Loucy (cell line): ENCODE data around the gene DNAJC1.

Source experiments
- H2AFZ ChIP-seq: fragments of 200-600 bp; sonication (generic); 2 replicates; pipeline ENCODE4 v1.6.0; 2016; ENCODE audit warnings: antibody characterized with exemption, mild to moderate bottlenecking, low read length, moderate library complexity
- H3F3A ChIP-seq: fragments of 200-600 bp; 2 replicates; pipeline ENCODE4 v1.6.0; 2016; ENCODE audit warnings: antibody characterized with exemption, low read depth, mild to moderate bottlenecking
- H3K27me3 ChIP-seq: fragments of 200-600 bp; sonication (generic); 2 replicates; pipeline ENCODE4 v1.6.1; 2014; ENCODE audit warnings: low read length, mild to moderate bottlenecking; ENCODE audit not compliant: insufficient read depth, poor library complexity, severe bottlenecking
- H3K36me3 ChIP-seq: fragments of 200-600 bp; sonication (generic); 2 replicates; pipeline ENCODE4 v1.6.1; 2016; ENCODE audit warnings: low read length; ENCODE audit not compliant: insufficient read depth
- H3K4me1 ChIP-seq: fragments of 200-600 bp; sonication (generic); 2 replicates; pipeline ENCODE4 v1.5.1; 2014; ENCODE audit warnings: low read length, mild to moderate bottlenecking; ENCODE audit not compliant: insufficient read depth, poor library complexity, severe bottlenecking
- H3K4me2 ChIP-seq: fragments of 200-600 bp; sonication (generic); 2 replicates; pipeline ENCODE4 v1.6.0; 2014; ENCODE audit warnings: antibody characterized with exemption, low read length, low read depth, mild to moderate bottlenecking; ENCODE audit not compliant: poor library complexity, severe bottlenecking
- H3K4me3 ChIP-seq: fragments of 200-600 bp; sonication (generic); 2 replicates; pipeline ENCODE4 v1.5.1; 2014; ENCODE audit warnings: low read length, mild to moderate bottlenecking, mixed read lengths; ENCODE audit not compliant: poor library complexity, severe bottlenecking
- H3K79me2 ChIP-seq: fragments of 200-600 bp; sonication (generic); 2 replicates; pipeline ENCODE4 v1.6.1; 2014; ENCODE audit warnings: low read length; ENCODE audit not compliant: insufficient read depth
- H3K9ac ChIP-seq: fragments of 200-600 bp; sonication (generic); 2 replicates; pipeline ENCODE4 v1.6.0; 2014; ENCODE audit warnings: mild to moderate bottlenecking, low read depth, low read length, moderate library complexity; ENCODE audit not compliant: poor library complexity, severe bottlenecking
- H3K9me2 ChIP-seq: fragments of 200-600 bp; sonication (generic); replicated peaks from 2 replicates; pipeline ENCODE4 v1.6.1; 2016; ENCODE audit warnings: low read depth, low read length, mixed read lengths
- H3K9me3 ChIP-seq: fragments of 200-600 bp; sonication (generic); 2 replicates; pipeline ENCODE4 v1.6.1; 2014; ENCODE audit warnings: mild to moderate bottlenecking, antibody characterized with exemption, low read length, low read depth; ENCODE audit not compliant: insufficient read depth
- H4K20me1 ChIP-seq: fragments of 200-600 bp; sonication (generic); 2 replicates; pipeline ENCODE4 v1.6.0; 2014; ENCODE audit warnings: antibody characterized with exemption, low read length, mild to moderate bottlenecking; ENCODE audit not compliant: insufficient read depth, poor library complexity, severe bottlenecking
- EZH2phosphoT487 ChIP-seq: fragments of 200-600 bp; IDR thresholded peaks from 2 replicates; pipeline ENCODE4 v1.6.1; 2018; ENCODE audit warnings: antibody characterized with exemption, mild to moderate bottlenecking, moderate library complexity, borderline replicate concordance
- TF ChIP-seq, protein P1 (sequence below): fragments of 200-600 bp; sonication (generic); conservative IDR thresholded peaks from 2 replicates; pipeline ENCODE4 v1.5.1; 2014; ENCODE audit warnings: mild to moderate bottlenecking, antibody characterized with exemption, low read length

Gene DNAJC1

GRCh38 chr10:21860718-21861117 lies 142.8 kb downstream of the DNAJC1 start:
- no peaks in the 10 kb centered on the region for H3F3A ChIP-seq
- no peak overlapping the region for H3K9ac ChIP-seq
- H3K4me1 ChIP-seq: peaks cover 5% of the 10 kb centered on the region
- H3K9me3 ChIP-seq: no peaks in the 10 kb centered on the region
- peaks cover 6% of the 10 kb centered on the region; the same call in 1 of the 2 replicates for H3K36me3 ChIP-seq
- H3K27me3 ChIP-seq: no peaks in the 10 kb centered on the region
- no peaks in the 10 kb centered on the region; the same call in 1 of the 2 replicates for H3K79me2 ChIP-seq
- H3K4me3 ChIP-seq: no peak overlapping the region
- no peak overlapping the region for H2AFZ ChIP-seq
- TF ChIP-seq EZH2phosphoT487: no peak
- TF ChIP-seq, protein P1, sequence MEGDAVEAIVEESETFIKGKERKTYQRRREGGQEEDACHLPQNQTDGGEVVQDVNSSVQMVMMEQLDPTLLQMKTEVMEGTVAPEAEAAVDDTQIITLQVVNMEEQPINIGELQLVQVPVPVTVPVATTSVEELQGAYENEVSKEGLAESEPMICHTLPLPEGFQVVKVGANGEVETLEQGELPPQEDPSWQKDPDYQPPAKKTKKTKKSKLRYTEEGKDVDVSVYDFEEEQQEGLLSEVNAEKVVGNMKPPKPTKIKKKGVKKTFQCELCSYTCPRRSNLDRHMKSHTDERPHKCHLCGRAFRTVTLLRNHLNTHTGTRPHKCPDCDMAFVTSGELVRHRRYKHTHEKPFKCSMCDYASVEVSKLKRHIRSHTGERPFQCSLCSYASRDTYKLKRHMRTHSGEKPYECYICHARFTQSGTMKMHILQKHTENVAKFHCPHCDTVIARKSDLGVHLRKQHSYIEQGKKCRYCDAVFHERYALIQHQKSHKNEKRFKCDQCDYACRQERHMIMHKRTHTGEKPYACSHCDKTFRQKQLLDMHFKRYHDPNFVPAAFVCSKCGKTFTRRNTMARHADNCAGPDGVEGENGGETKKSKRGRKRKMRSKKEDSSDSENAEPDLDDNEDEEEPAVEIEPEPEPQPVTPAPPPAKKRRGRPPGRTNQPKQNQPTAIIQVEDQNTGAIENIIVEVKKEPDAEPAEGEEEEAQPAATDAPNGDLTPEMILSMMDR: no peak
- H3K9me2 ChIP-seq: no peaks in the 10 kb centered on the region
- H3K4me2 ChIP-seq: no peak overlapping the region
- H4K20me1 ChIP-seq: no peaks in the 10 kb centered on the region

DNA sequence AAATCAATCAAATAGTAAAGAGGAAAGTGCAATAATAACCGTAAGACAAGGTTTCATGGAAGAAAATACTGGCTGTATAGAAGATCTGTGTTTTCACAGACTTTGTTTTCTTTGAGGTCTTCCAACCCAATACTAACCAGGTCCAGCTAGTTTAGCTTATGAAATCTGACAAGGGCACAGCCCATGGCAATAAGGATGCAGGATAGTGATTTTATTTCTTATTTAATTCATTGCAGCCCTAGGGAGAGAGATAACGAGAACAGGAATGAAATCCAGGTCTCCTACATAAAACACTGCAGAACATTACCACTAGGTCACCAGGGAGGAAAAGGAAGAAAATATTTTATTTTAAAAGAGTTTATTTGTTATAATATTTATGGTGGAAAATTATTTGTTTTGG lies 145.1 kb downstream of the DNAJC1 start:
- Histone ChIP-seq H4K20me1 (no peaks in the 10 kb centered on the region), H3K4me3 (no peak overlapping the region), H3K79me2 (no peaks in the 10 kb centered on the region), H3K9ac (no peak overlapping the region), H3K9me3 (no peaks in the 10 kb centered on the region), H2AFZ (no peak overlapping the region), H3K4me1 (peaks cover 5% of the 10 kb centered on the region), H3K4me2 (no peak overlapping the region), H3F3A (no peaks in the 10 kb centered on the region), H3K9me2 (no peaks in the 10 kb centered on the region), H3K27me3 (no peaks in the 10 kb centered on the region), H3K36me3 (no peaks in the 10 kb centered on the region)
- no peak for TF ChIP-seq EZH2phosphoT487
- TF ChIP-seq, protein P1: no peak

DNA sequence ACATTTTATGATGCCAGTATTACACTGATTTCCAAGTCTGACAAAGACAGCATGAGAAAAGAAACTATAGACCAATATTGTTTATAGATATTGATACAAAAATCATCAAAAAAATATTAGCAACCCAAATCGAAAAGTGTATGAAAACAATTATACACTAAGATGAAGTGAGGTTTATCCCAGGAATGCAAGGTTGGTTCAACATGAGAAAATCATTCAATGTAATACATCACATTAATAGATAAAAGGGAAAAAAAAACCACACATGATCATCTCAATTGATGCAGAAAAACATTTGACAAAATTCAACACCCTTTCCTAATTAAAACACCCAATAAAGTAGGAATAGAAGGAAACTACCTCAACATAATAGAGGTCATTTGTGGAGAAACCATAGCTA lies 153.9 kb downstream of the DNAJC1 start:
- H3K36me3 ChIP-seq: peaks cover 14% of the 10 kb centered on the region; the same call in 1 of the 2 replicates
- H3K9me2 ChIP-seq: no peaks in the 10 kb centered on the region
- no peaks in the 10 kb centered on the region for H4K20me1 ChIP-seq
- peaks cover 9% of the 10 kb centered on the region for H3K9me3 ChIP-seq
- H3K4me2 ChIP-seq: no peak overlapping the region
- H3K79me2 ChIP-seq: no peaks in the 10 kb centered on the region
- no peak for TF ChIP-seq EZH2phosphoT487
- TF ChIP-seq, protein P1: no peak
- no peak overlapping the region for H3K4me3 ChIP-seq
- H3K4me1 ChIP-seq: no peaks in the 10 kb centered on the region
- no peaks in the 10 kb centered on the region for H3K27me3 ChIP-seq
- no peaks in the 10 kb centered on the region for H3F3A ChIP-seq
- no peak overlapping the region for H3K9ac ChIP-seq
- H2AFZ ChIP-seq: no peak overlapping the region
